SK-N-SH treated with all-trans-retinoic acid at 6 μM for 48 hours (cell line): ENCODE results near the gene ZNF536.
"Not testable (repeated sequence)": the region's sequence is repeated elsewhere in the genome, so short reads cannot be mapped to it uniquely, and the experiment has no call there.

Experiments
- ATAC-seq: fragments of 200-7000 bp; cut with Tn5 transposase; 3 replicates; pipeline ENCODE4 v1.9.1; 2020; ENCODE audit warnings: mild to moderate bottlenecking, moderate library complexity
- ARNTL ChIP-seq: fragments of 450-650 bp; formaldehyde crosslinking; IDR thresholded peaks from 2 replicates; pipeline ENCODE4 v1.5.0; 2020; ENCODE audit warnings: low read depth, mild to moderate bottlenecking, moderate library complexity, borderline replicate concordance
- BACH2 ChIP-seq: fragments of 250-450 bp; sonication (Bioruptor Pico); IDR thresholded peaks from 2 replicates; pipeline ENCODE4 v1.9.0; 2021; ENCODE audit warnings: mild to moderate bottlenecking, borderline replicate concordance
- CREB5 ChIP-seq: fragments of 250-450 bp; sonication (Bioruptor Pico); IDR thresholded peaks from 2 replicates; pipeline ENCODE4 v1.5.1; 2020; ENCODE audit warnings: low read depth, mild to moderate bottlenecking, moderate library complexity
- CSDC2 ChIP-seq: fragments of 250-450 bp; sonication (Bioruptor Pico); IDR thresholded peaks from 2 replicates; pipeline ENCODE4 v1.5.0; 2020; ENCODE audit warnings: mild to moderate bottlenecking, moderate library complexity
- CSRNP3 ChIP-seq: fragments of 250-450 bp; sonication (Bioruptor Pico); IDR thresholded peaks from 2 replicates; pipeline ENCODE4 v1.5.1; 2021; ENCODE audit warnings: mild to moderate bottlenecking, moderate library complexity
- ESRRG ChIP-seq: fragments of 250-450 bp; sonication (Bioruptor Pico); IDR thresholded peaks from 2 replicates; pipeline ENCODE4 v1.6.1; 2021; ENCODE audit warnings: mild to moderate bottlenecking
- GLIS3 ChIP-seq: fragments of 250-450 bp; sonication (Bioruptor Pico); IDR thresholded peaks from 2 replicates; pipeline ENCODE4 v1.5.0; 2020; ENCODE audit warnings: mild to moderate bottlenecking, moderate library complexity
- ISL1 ChIP-seq: fragments of 250-450 bp; sonication (Bioruptor Pico); IDR thresholded peaks from 2 replicates; pipeline ENCODE4 v2.1.2; 2022; ENCODE audit warnings: mild to moderate bottlenecking, moderate library complexity
- OSR1 ChIP-seq: fragments of 250-450 bp; sonication (Bioruptor Pico); IDR thresholded peaks from 2 replicates; pipeline ENCODE4 v1.8.0; 2022; ENCODE audit warnings: moderate library complexity, mild to moderate bottlenecking, inconsistent platforms
- PATZ1 ChIP-seq: fragments of 250-450 bp; sonication (Bioruptor Pico); IDR thresholded peaks from 2 replicates; pipeline ENCODE4 v1.8.0; 2020; ENCODE audit warnings: mild to moderate bottlenecking, moderate library complexity, borderline replicate concordance
- PPARA ChIP-seq: fragments of 250-450 bp; sonication (Bioruptor Pico); IDR thresholded peaks from 2 replicates; pipeline ENCODE4 v1.5.0; 2020; ENCODE audit warnings: mild to moderate bottlenecking, borderline replicate concordance
- RARB ChIP-seq: fragments of 250-450 bp; sonication (Bioruptor Pico); IDR thresholded peaks from 2 replicates; pipeline ENCODE4 v1.8.0; 2021; ENCODE audit warnings: mild to moderate bottlenecking, moderate library complexity
- TCF4 ChIP-seq: fragments of 250-450 bp; sonication (Bioruptor Pico); IDR thresholded peaks from 2 replicates; pipeline ENCODE4 v1.8.0; 2021; ENCODE audit warnings: mild to moderate bottlenecking, moderate library complexity, borderline replicate concordance
- TOX ChIP-seq: fragments of 250-450 bp; sonication (Bioruptor Pico); IDR thresholded peaks from 2 replicates; pipeline ENCODE4 v1.8.0; 2021; ENCODE audit warnings: mild to moderate bottlenecking, moderate library complexity, borderline replicate concordance
- TSHZ2 ChIP-seq: fragments of 250-450 bp; sonication (Bioruptor Pico); IDR thresholded peaks from 2 replicates; pipeline ENCODE4 v1.5.0; 2020; ENCODE audit warnings: mild to moderate bottlenecking, moderate library complexity
- ZFP3 ChIP-seq: fragments of 250-450 bp; sonication (Bioruptor Pico); IDR thresholded peaks from 2 replicates; pipeline ENCODE4 v1.5.0; 2020; ENCODE audit warnings: mild to moderate bottlenecking, moderate library complexity
- ZFP30 ChIP-seq: fragments of 450-650 bp; formaldehyde crosslinking; IDR thresholded peaks from 2 replicates; pipeline ENCODE4 v1.5.0; 2022; ENCODE audit warnings: mild to moderate bottlenecking, moderate library complexity
- ZNF565 ChIP-seq: fragments of 450-650 bp; formaldehyde crosslinking; conservative IDR thresholded peaks from 2 replicates; pipeline ENCODE4 v1.5.0; 2020; ENCODE audit warnings: low read depth, mild to moderate bottlenecking, moderate library complexity
- ZNF70 ChIP-seq: fragments of 450-650 bp; formaldehyde crosslinking; IDR thresholded peaks from 2 replicates; pipeline ENCODE4 v1.5.0; 2020; ENCODE audit warnings: mild to moderate bottlenecking, moderate library complexity
- ZNF8 ChIP-seq: fragments of 450-650 bp; formaldehyde crosslinking; IDR thresholded peaks from 2 replicates; pipeline ENCODE4 v1.5.0; 2020; ENCODE audit warnings: mild to moderate bottlenecking, moderate library complexity

The ZNF536 gene

GRCh38 chr19:30345686-30346085 is 26.5 kb upstream of the ZNF536 start:
- ATAC-seq: no peak
- no peak for TF ChIP-seq ISL1 (CRISPR knock-in tag)
- TF ChIP-seq OSR1 (CRISPR knock-in tag): no peak
- TF ChIP-seq PATZ1 (CRISPR knock-in tag): no peak
- TF ChIP-seq BACH2 (CRISPR knock-in tag): no peak
- no peak for TF ChIP-seq ZFP30 (CRISPR knock-in tag)
- TF ChIP-seq ARNTL (CRISPR knock-in tag): no peak
- no peak for TF ChIP-seq ZNF565
- no peak for TF ChIP-seq TOX (CRISPR knock-in tag)
- no peak for TF ChIP-seq ZFP3
- no peak for TF ChIP-seq ZNF8 (CRISPR knock-in tag)
- no peak for TF ChIP-seq PPARA (CRISPR knock-in tag)
- TF ChIP-seq TSHZ2 (CRISPR knock-in tag): no peak
- TF ChIP-seq GLIS3 (CRISPR knock-in tag): no peak
- TF ChIP-seq CREB5 (CRISPR knock-in tag): no peak
- no peak for TF ChIP-seq CSRNP3 (CRISPR knock-in tag)
- TF ChIP-seq CSDC2: no peak
- no peak for TF ChIP-seq ESRRG (CRISPR knock-in tag)
- TF ChIP-seq, all 23 proteins: peak for 0

- ATAC-seq: not testable (repeated sequence)
Observed at GRCh38 chr19:30346468-30346867, 25.7 kb upstream of the ZNF536 start.

GRCh38 chr19:30349131-30349730 is 23.0 kb upstream of the ZNF536 start:
- TF ChIP-seq CSDC2: no peak
- no peak for TF ChIP-seq PPARA (CRISPR knock-in tag)
- TF ChIP-seq ESRRG (CRISPR knock-in tag): no peak
- no peak for TF ChIP-seq RARB (CRISPR knock-in tag)
- no peak for TF ChIP-seq ISL1 (CRISPR knock-in tag)
- no peak for TF ChIP-seq ZNF8 (CRISPR knock-in tag)
- no peak for TF ChIP-seq TSHZ2 (CRISPR knock-in tag)
- no peak for TF ChIP-seq ZNF70 (CRISPR knock-in tag)
- TF ChIP-seq TCF4 (CRISPR knock-in tag): no peak
- no peak for ATAC-seq
